ENCODE results near the gene HTR1D. TPM values are rescaled to one million over a fixed set of nuclear protein-coding genes. Genes with fewer than 3 reads are reported as not detected.

Gene HTR1D
- total RNA-seq, 1 experiment from 2014 or later = 1.7 TPM

GRCh38 chr1:23222742-23223141, 5.4 kb upstream of the HTR1D start:
- Mint-ChIP-seq H3K36me3 (ENCODE audit: insufficient read depth, unreplicated experiment) (no peaks in the 10 kb centered on the region), H3K9me3 (ENCODE audit: low read depth, unreplicated experiment) (no peaks in the 10 kb centered on the region), H3K27ac (ENCODE audit: unreplicated experiment) (no peak overlapping the region), H3K4me1 (ENCODE audit: low read depth, unreplicated experiment) (peaks cover 16% of the 10 kb centered on the region), H3K27me3 (ENCODE audit: unreplicated experiment) (peaks cover 33% of the 10 kb centered on the region), H3K4me3 (ENCODE audit: low read depth, unreplicated experiment) (no peak overlapping the region)
- intact Hi-C loops (cut with micrococcal nuclease; ENCODE audit: unreplicated experiment) = loop anchor here (5.0 kb wide), 1 partner anchor 50 kb away; no protein-coding TSS in a partner anchor
- no TSS peak for BruUV-seq (replicated peaks)
- CTCF ChIA-PET = no interaction called here
- TF ChIP-seq, protein P1, sequence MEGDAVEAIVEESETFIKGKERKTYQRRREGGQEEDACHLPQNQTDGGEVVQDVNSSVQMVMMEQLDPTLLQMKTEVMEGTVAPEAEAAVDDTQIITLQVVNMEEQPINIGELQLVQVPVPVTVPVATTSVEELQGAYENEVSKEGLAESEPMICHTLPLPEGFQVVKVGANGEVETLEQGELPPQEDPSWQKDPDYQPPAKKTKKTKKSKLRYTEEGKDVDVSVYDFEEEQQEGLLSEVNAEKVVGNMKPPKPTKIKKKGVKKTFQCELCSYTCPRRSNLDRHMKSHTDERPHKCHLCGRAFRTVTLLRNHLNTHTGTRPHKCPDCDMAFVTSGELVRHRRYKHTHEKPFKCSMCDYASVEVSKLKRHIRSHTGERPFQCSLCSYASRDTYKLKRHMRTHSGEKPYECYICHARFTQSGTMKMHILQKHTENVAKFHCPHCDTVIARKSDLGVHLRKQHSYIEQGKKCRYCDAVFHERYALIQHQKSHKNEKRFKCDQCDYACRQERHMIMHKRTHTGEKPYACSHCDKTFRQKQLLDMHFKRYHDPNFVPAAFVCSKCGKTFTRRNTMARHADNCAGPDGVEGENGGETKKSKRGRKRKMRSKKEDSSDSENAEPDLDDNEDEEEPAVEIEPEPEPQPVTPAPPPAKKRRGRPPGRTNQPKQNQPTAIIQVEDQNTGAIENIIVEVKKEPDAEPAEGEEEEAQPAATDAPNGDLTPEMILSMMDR (IDR thresholded peaks at IDR 0.05; ENCODE audit: unreplicated experiment) = no peak
- no peak for DNase-seq

DNA sequence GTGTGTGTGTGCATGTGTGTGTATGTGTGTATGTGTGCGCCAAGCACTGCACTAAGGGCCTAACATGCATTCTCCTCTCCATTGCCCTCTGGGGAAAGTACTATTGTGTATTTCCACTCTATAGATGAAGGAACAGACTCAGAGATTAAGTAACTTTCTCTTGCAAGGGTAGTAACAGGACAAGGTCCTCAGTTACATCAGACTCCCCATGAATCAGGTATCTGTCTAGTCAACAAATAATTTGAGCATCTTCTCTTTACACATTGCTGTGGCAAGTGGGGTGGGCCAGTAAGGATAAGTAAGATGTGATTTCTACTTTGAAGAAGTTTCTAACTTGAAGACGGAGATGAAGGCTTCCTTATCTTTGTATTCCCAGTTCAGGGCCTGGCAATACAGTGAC, 5.0 kb upstream of the HTR1D start:
- Mint-ChIP-seq H3K27me3 (ENCODE audit: unreplicated experiment) (peaks cover 38% of the 10 kb centered on the region), H3K36me3 (ENCODE audit: insufficient read depth, unreplicated experiment) (peaks cover 3% of the 10 kb centered on the region), H3K4me1 (ENCODE audit: low read depth, unreplicated experiment) (peaks cover 16% of the 10 kb centered on the region), H3K4me3 (ENCODE audit: low read depth, unreplicated experiment) (no peak overlapping the region), H3K9me3 (ENCODE audit: low read depth, unreplicated experiment) (no peaks in the 10 kb centered on the region), H3K27ac (ENCODE audit: unreplicated experiment) (no peak overlapping the region)
- TF ChIP-seq, protein P1 (IDR thresholded peaks at IDR 0.05; ENCODE audit: unreplicated experiment) = no peak
- BruUV-seq (replicated peaks) = no TSS peak
- intact Hi-C loops (cut with micrococcal nuclease; ENCODE audit: unreplicated experiment) = loop anchor here (5.0 kb wide), 1 partner anchor 50 kb away; no protein-coding TSS in a partner anchor
- no peak for DNase-seq
- CTCF ChIA-PET = no interaction called here

DNA sequence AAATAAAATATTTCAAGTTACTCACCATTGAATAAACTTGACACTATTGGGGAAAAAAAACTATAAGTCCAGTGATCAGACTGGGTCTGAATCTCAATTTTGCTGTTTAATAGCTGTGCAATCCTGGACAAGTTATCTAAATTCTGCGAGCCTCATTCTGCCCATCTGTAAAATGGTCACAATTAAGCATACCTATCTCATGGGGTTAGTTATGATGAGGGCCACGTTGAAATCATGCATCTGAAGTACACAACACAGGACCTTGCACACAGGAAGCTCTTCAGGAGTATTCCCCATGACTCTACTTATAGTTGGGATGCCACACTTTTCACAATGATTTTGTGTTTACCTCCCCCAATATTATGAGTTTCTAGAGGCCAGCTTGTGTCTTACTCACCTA, 3.8 kb upstream of the HTR1D start:
- no TSS peak for BruUV-seq (replicated peaks)
- TF ChIP-seq, protein P1 (IDR thresholded peaks at IDR 0.05; ENCODE audit: unreplicated experiment) = no peak
- no peak overlapping the region for H3K27ac Mint-ChIP-seq (ENCODE audit: unreplicated experiment)
- H3K9me3 Mint-ChIP-seq (ENCODE audit: low read depth, unreplicated experiment) = no peaks in the 10 kb centered on the region
- CTCF ChIA-PET = interaction anchor here (0.6 kb wide), 1 partner anchor 29 kb away, joined by 3 read pairs; no protein-coding TSS in a partner anchor
- H3K4me3 Mint-ChIP-seq (ENCODE audit: low read depth, unreplicated experiment) = no peak overlapping the region
- intact Hi-C loops (cut with micrococcal nuclease; ENCODE audit: unreplicated experiment) = loop anchor here (5.0 kb wide), 1 partner anchor 51 kb away; no protein-coding TSS in a partner anchor
- DNase-seq = no peak
- peaks cover 39% of the 10 kb centered on the region for H3K27me3 Mint-ChIP-seq (ENCODE audit: unreplicated experiment)
- peaks cover 6% of the 10 kb centered on the region for H3K36me3 Mint-ChIP-seq (ENCODE audit: insufficient read depth, unreplicated experiment)
- H3K4me1 Mint-ChIP-seq (ENCODE audit: low read depth, unreplicated experiment) = peaks cover 16% of the 10 kb centered on the region

DNA sequence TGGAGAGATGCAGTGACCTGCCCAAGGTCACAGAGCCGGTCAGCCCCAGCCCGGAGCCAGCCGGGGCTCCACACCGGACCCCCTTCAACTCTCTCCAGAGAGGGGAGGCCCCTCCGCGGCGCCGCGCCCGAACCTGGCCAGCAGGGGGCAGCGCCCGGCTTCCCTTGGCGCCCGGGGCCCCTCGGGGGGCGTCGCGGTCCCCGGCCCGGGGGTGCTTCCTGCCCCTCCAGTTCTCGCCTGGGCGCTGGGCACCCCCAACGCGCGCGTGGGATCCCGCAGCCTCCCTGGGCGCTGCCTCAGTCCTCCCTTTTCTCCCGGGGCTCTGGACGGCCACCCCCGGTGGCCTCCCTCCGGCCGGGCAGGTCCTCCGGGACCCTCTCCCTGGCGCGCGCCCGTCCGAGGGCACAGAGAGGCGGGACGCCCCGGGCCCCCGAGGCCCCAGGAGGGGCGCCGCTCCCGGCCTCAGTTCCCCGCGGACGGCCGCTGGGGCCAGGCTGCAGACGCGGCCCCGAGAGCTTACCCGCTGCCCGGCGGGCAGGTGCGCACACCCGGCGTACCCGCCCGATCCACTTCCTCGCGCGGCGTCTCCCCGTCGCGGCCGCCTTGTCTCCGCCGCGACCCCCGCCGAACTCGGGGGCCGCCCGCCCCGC, 406 bp downstream of the HTR1D start:
- CTCF ChIA-PET = interaction anchor here (0.5 to 1.0 kb wide), 3 partner anchors 32 to 314 kb away, joined by 3 to 7 read pairs (median 3); partner anchors contain the start of gene E2F2
- H3K4me1 Mint-ChIP-seq (ENCODE audit: low read depth, unreplicated experiment) = peaks cover 16% of the 10 kb centered on the region
- H3K27me3 Mint-ChIP-seq (ENCODE audit: unreplicated experiment) = peaks cover 39% of the 10 kb centered on the region
- DNase-seq = peak; percentile 45
- peaks cover 6% of the 10 kb centered on the region for H3K36me3 Mint-ChIP-seq (ENCODE audit: insufficient read depth, unreplicated experiment)
- BruUV-seq (replicated peaks) = no TSS peak
- H3K27ac Mint-ChIP-seq (ENCODE audit: unreplicated experiment) = no peak overlapping the region
- intact Hi-C loops (cut with micrococcal nuclease; ENCODE audit: unreplicated experiment) = loop anchor here (10.0 kb wide), 1 partner anchor 318 kb away; the partner anchor contains the start of gene E2F2
- peak overlapping the region; percentile 66 for H3K4me3 Mint-ChIP-seq (ENCODE audit: low read depth, unreplicated experiment)
- H3K9me3 Mint-ChIP-seq (ENCODE audit: low read depth, unreplicated experiment) = no peaks in the 10 kb centered on the region
- TF ChIP-seq, protein P1 (IDR thresholded peaks at IDR 0.05; ENCODE audit: unreplicated experiment) = peak; percentile 73
